Measurements from ENCODE around the gene ABR. TPM values are rescaled to one million over a fixed set of nuclear protein-coding genes. Genes with fewer than 3 reads are reported as not detected.
"Not testable (repeated sequence)": the region's sequence is repeated elsewhere in the genome, so short reads cannot be mapped to it uniquely, and the experiment has no call there.

The ABR gene
- polyA plus RNA-seq, 12 donors = 26.7 to 67.1 (median 33.2) TPM; not detected in 1

DNA sequence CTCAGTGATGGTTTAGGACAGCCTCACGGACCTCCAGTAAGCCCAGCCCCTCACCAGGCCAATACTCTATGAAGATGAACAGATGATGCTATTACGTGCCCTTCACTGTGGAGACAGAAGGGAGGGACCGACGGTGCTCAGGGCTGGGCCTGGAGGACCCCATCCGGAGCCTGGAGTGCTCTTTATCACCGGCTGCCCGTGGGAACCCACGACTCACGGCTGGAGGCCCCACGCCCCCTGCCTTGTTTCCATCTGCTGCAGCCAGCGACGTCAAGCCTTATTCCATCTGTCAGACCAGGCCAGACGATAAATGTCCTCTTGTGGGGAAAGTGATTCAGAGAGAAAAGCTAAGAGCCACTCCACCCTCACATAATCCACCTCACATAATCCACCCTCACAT lies 186.8 kb downstream of the ABR start:
- DNase-seq = no peak

DNA sequence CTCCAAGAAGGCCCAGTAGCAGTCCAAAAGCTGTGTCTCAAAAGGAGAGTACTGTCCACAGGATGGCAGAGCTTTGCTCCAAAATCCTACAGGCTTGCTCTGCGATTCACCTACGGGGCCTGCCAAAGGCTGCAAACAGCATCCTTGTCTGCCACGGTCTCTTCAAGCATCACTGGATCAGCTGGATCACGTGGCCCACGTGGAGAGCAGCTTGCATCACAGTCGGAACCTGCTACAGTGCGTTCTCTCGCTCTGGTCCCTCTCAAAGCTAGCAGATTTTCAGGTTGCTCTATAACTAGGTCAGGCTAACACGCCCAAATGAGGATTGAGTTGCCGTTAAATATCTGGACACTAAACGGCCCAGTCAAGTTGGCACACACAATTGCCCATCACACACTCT lies 191.2 kb downstream of the ABR start:
- no peak for DNase-seq

DNA sequence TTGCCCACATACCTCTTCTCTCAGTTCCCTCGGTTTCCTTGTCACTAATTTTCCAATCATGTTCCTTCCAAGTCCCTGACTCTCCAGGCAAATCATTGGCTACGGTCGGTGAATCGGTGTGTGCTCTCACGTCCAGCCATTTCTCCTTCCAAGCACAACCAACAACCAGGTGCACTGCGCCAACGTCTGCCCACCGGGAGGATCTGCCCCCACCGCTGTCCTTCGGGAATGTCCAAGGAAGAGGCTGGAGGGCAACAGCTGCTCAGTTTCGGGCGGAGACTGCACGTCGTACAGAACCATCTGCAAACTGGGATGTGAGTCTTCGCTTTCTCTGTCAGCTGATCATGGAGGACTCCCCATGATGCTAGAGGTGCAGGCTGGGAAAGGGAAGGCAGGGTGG lies 191.8 kb downstream of the ABR start:
- DNase-seq = no peak

GRCh38 chr17:986322-986929 lies 193.4 kb downstream of the ABR start:
- no peak for DNase-seq

DNA sequence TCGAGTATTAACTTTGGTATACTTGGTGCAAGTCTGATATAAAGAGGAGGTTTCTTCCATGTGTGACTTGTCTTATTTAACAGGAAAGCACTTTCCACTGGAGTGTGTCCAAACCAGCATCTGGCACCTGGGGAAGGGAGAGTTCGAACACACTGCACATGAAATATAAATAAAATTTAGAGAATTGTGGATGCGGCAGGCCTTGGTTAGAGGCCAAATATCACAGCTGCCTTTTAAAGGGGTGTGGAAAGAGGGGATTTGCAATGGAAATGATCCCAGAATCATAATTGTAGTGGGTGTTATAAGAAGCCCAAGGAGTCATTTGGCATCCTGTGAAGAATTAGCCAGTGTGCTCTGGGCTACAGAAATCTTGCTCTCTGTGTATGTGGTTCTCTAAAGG lies 195.9 kb downstream of the ABR start:
- DNase-seq = no peak

- DNase-seq = no peak
Measured at GRCh38 chr17:981292-981658, 198.5 kb downstream of the ABR start.

DNA sequence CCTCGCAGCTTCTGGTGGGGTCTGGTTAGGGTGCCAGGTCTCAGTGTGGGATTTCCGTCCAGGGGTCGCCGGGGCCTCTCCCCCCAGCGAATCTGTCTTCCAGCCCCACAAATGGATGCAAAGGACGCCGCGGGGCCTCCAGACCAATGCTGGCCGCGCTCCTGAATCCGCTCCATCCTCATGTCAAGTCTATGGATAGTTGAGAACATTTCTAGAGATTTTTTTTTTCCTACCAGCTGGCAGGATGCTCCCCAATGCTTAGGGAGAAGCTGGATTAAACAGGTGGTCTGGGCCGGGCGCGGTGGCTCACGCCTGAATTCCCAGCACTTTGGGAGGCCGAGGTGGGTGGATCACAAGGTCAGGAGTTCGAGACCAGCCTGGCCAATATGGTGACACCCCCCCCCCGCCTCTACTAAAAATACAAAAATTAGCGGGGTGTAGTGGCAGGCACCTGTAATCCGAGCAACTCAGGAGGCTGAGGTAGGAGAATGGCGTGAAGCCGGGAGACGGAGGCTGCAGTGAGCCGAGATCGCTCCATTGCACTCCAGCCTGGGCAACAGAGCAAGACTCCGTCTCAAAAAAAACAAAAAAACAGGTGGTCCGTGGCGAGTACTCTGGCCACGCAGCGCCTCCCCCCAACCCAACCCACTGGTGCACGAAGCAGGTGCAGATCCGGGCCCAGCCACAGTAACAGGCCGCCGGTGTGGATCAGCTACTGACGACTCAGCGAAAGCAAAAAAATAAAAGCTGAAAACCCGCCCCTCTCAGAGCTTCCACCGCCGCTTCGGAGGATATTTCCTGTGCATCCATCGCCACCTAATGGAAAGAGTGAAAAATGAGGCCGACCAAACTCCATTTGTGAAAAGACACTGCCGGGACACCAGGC lies 199.1 kb downstream of the ABR start:
- peak; percentile 88 for DNase-seq

- peak; percentile 77 for DNase-seq
Measured at GRCh38 chr17:979539-980405, 200.0 kb downstream of the ABR start, which contains the start of gene NXN. NXN (minus strand) TSS chr17:979776.

DNA sequence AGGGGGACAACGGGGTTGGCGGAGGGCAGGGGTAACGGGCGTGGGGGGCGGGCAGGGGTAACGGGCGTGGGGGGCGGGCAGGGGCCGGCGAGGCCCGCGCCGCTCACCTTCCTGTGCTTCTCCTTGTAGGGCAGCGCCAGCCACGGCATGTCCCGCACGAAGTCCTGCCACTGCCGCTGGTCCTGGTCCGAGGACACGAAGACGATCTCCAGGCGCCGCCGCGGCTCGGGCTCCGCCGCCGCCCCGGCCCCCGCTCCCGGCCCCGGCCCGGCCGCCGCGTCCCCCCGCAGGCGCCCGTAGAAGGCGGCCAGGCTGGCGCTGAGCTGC lies 200.6 kb downstream of the ABR start:
- no peak for DNase-seq

GRCh38 chr17:978103-979093 lies 201.4 kb downstream of the ABR start:
- DNase-seq = no peak

- DNase-seq = no peak
Measured at GRCh38 chr17:977166-977565, 202.6 kb downstream of the ABR start.

GRCh38 chr17:976312-976711 lies 203.5 kb downstream of the ABR start:
- DNase-seq = no peak

GRCh38 chr17:975371-975915 lies 204.3 kb downstream of the ABR start:
- DNase-seq = no peak

DNA sequence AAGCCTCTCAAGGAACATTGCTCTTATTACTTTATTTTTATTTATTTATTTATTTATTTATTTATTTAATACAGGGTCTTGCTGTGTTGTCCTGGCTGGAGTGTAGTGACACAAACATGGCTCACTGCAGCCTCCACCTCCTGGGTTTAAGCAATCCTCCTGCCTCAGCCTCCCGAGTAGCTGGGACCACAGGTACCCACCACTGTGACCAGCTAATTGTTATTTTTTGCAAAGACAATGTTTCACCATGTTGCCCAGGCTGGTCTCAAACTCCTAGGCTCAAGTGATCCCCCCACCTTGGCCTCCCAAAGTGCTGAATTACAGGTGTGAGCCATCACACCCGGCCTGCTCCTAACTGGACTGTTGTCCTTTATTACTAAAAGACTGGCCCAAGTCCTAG lies 205.0 kb downstream of the ABR start:
- DNase-seq = not testable (repeated sequence)

DNA sequence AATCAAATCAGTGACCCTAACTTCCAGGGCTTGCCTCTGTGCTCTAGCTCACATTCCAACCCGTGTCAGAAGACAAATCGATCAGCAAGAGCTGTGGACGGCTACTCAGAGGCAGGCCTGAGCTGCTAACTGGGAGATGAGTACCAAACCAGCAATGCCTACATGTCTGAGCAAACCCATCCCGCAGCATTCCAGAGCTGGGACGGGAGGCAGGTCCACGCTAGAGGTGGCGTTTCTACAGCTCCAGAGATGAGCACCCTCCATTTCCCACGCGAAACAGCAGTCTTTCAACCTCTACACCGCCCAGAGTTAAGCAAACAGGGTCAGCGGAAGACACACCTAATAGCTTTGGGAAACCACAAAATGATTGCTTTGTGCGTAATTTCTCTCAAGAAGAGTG lies 206.7 kb downstream of the ABR start:
- no peak for DNase-seq

DNA sequence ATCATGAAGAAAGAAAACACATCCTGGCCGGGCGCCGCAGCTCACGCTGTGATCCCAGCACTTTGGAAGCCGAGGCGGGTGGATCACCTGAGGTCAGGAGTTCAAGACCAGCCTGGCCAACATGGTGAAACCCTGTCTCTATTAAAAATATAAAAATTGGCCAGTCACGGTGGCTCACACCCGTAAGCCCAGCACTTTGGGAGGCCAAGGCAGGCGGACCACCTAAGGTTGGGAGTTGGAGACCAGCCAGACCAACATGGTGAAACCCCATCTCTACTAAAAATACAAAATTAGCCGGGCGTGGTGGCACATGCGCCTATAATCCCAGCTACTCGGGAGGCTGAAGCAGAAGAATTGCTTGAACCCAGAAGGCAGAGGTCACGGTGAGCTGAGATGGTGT lies 207.9 kb downstream of the ABR start:
- not testable (repeated sequence) for DNase-seq

DNA sequence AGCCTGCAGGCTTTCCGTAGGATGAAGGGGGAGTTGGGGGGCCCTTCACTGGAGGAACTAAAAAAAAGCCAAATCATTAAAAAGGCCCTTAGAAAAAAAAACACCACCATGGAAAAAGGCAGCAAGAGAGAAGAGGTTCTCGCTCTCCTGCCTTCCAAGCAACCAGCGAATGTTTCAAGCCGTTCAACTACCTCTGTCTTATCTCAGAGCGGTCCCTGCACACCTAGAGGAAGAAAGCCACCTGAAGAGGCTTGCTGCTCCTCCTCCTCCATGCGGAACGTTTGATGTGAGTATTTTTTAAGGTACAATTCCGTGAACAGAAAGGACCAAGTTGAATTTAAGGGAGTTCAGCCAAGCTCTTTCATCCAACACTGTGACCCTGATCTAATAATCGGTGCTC lies 209.4 kb downstream of the ABR start:
- DNase-seq = no peak

GRCh38 chr17:969811-970355 lies 209.9 kb downstream of the ABR start:
- peak; percentile 61 for DNase-seq

DNA sequence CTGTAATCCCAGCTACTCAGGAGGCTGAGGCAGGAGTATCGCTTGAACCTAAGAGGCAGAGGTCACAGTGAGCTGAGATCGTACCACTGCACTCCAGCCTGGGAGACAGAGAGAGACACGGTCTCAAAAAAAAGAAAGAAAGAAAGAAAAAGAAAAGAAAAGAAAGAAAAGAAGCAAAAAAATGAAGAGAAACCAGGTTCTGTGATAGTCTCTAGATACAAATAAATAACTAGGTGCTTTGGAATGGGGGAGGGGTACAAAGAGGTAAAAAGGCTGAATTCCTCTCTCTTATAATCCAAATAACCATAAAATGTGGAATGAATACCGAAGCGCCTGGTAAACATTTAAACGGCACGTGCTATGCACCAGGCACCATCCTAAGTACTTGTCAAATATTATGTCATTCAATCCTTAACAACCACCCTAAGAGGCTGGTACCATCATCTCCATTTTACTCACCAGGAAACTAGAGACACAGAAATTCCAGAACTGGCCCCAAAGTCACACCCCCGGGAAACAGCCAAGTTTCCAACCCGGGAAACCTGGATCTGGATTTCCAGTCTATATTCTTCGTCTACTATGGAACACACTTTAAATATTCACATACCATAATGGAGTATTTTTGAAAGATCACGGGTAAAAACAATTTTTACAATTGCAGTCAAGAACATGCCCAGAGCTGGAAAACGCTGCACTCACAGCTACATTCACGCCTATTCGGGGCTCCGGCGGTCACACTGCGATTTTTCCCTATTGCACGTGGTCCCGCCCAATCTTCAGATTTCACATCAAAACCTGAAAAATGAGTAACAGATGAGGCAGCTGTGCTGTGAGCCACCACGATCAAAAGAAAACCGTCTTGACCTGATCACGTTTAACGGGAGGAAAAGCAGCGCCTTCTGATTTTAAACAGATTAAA lies 210.7 kb downstream of the ABR start:
- DNase-seq = no peak

GRCh38 chr17:967122-967521 lies 212.7 kb downstream of the ABR start:
- DNase-seq = no peak

Data from muscle of arm (tissue), 12 donors.